GM12878 (cell line): ENCODE measurements around the gene FAM171A1. TPM values are rescaled to one million over a fixed set of nuclear protein-coding genes. Genes with fewer than 3 reads are reported as not detected.

Experiments
- ATAC-seq: fragments of 200-7000 bp; cut with Tn5 transposase; 3 replicates; pipeline ENCODE4 v1.9.1; 2020; ENCODE audit warnings: mild to moderate bottlenecking, moderate library complexity
- BruUV-seq: library from RNA; stranded (reverse); fragments of 400-500 nt; replicated peaks from 2 replicates; lab custom pipeline; 2021; lab: Mats Ljungman, UMichigan
- CTCF ChIA-PET: fragments of 300-600 bp; sonication (Branson Sonifier 250); formaldehyde crosslinking; extraction: SDS; loops from one replicate; lab custom pipeline; 2021; ENCODE audit warnings: inconsistent platforms; lab: Yijun Ruan, JAX
- POLR2A ChIA-PET: fragments of 350-600 bp; formaldehyde crosslinking; extraction: SDS; loops from one replicate; lab custom pipeline; 2021; ENCODE audit warnings: inconsistent platforms; lab: Charles Lee
- RAD21 ChIA-PET: fragments of 300-600 bp; sonication (Branson Sonifier 250); formaldehyde crosslinking; loops from one replicate; lab custom pipeline; 2023; ENCODE audit warnings: antibody characterized with exemption; ENCODE audit not compliant: unreplicated experiment; lab: Charles Lee
- SMC1A ChIA-PET: fragments of 300-600 bp; sonication (Branson Sonifier 250); formaldehyde crosslinking; loops from one replicate; lab custom pipeline; 2023; ENCODE audit not compliant: unreplicated experiment, uncharacterized antibody; lab: Charles Lee
- DNase-seq: peaks from one replicate; pipeline ENCODE4 v3.0.0-alpha.2; 2011; ENCODE audit warnings: low read depth, low spot score
- FAIRE-seq: peaks from 3 replicates; lab custom pipeline; 2011; peaks lifted over from hg19 to GRCh38; lab: Jason Lieb, UNC
- H2AFZ ChIP-seq: 2 replicates; pipeline ENCODE4 v1.6.0; 2011; ENCODE audit warnings: low read depth, low read length, control low read depth; ENCODE audit not compliant: control insufficient read depth
- H3K27ac ChIP-seq: 2 replicates; pipeline ENCODE4 v1.5.1; 2011; ENCODE audit warnings: control low read depth; ENCODE audit not compliant: control insufficient read depth, insufficient read depth
- H3K27me3 ChIP-seq, 2 experiments: replicated peaks in 1 of 2; 2 replicates each; pipeline versions ENCODE4 v1.6.0 to v1.6.1; 2011; ENCODE audit warnings: low read length in 1 of 2; ENCODE audit not compliant: control insufficient read depth in 2 of 2, insufficient read depth in 2 of 2
- H3K36me3 ChIP-seq, 2 experiments: 2 replicates each; pipeline ENCODE4 v1.5.1; 2011; ENCODE audit warnings: low read length in 1 of 2; ENCODE audit not compliant: control insufficient read depth in 2 of 2, insufficient read depth in 2 of 2
- H3K4me1 ChIP-seq: 2 replicates; pipeline ENCODE4 v1.6.1; 2011; ENCODE audit warnings: mild to moderate bottlenecking, low read length, moderate library complexity, mixed read lengths; ENCODE audit not compliant: control insufficient read depth, insufficient read depth
- H3K4me2 ChIP-seq: 2 replicates; pipeline ENCODE4 v1.6.0; 2011; ENCODE audit warnings: control low read depth; ENCODE audit not compliant: control insufficient read depth, insufficient read depth
- H3K4me3 ChIP-seq: fragments of 200-600 bp; sonication (generic); 2 replicates; pipeline ENCODE4 v1.5.1; 2016
- H3K79me2 ChIP-seq: 2 replicates; pipeline ENCODE4 v1.6.0; 2011; ENCODE audit warnings: low read length; ENCODE audit not compliant: control insufficient read depth, insufficient read depth
- H3K9ac ChIP-seq: 2 replicates; pipeline ENCODE4 v1.8.0; 2011; ENCODE audit warnings: low read length, control low read depth, mixed read lengths; ENCODE audit not compliant: control insufficient read depth, insufficient read depth
- H3K9me3 ChIP-seq: replicated peaks from 3 replicates; pipeline ENCODE4 v1.5.1; 2011; ENCODE audit warnings: mild to moderate bottlenecking, low read length; ENCODE audit not compliant: control insufficient read depth, insufficient read depth
- H4K20me1 ChIP-seq: 2 replicates; pipeline ENCODE4 v1.6.0; 2011; ENCODE audit not compliant: control insufficient read depth, insufficient read depth
- FOXM1 ChIP-seq: IDR thresholded peaks from 2 replicates; pipeline ENCODE4 v1.6.1; 2012; ENCODE audit warnings: low read depth, mild to moderate bottlenecking, inconsistent platforms, low read length, moderate library complexity
- IKZF1 ChIP-seq: fragments of 450-650 bp; conservative IDR thresholded peaks from 2 replicates; pipeline ENCODE4 v1.6.1; 2017; ENCODE audit warnings: antibody characterized with exemption, mild to moderate bottlenecking
- RELA ChIP-seq: fragments of 450-650 bp; IDR thresholded peaks from 2 replicates; pipeline ENCODE4 v1.8.0; 2014; ENCODE audit warnings: borderline replicate concordance; ENCODE audit not compliant: partially characterized antibody
- SIX5 ChIP-seq: IDR thresholded peaks from 2 replicates; pipeline ENCODE4 v1.6.1; 2011; ENCODE audit warnings: mild to moderate bottlenecking, low read depth, low read length, moderate library complexity; ENCODE audit not compliant: severe bottlenecking
- SPI1 ChIP-seq: IDR thresholded peaks from 2 replicates; pipeline ENCODE4 v1.6.1; 2011; ENCODE audit warnings: low read depth, mild to moderate bottlenecking, low read length, moderate library complexity, borderline replicate concordance; ENCODE audit not compliant: insufficient read depth
- SUPT20H ChIP-seq: IDR thresholded peaks from 2 replicates; pipeline ENCODE4 v1.6.1; 2011; ENCODE audit warnings: low read depth, mild to moderate bottlenecking, low read length, moderate library complexity, borderline replicate concordance; ENCODE audit not compliant: control insufficient read depth
- ZNF687 ChIP-seq: fragments of 450-650 bp; IDR thresholded peaks from 2 replicates; pipeline ENCODE4 v1.6.1; 2017; ENCODE audit warnings: mild to moderate bottlenecking, moderate library complexity
- ZZZ3 ChIP-seq: IDR thresholded peaks from 2 replicates; pipeline ENCODE4 v1.6.1; 2011; ENCODE audit warnings: low read depth; ENCODE audit not compliant: control insufficient read depth, insufficient read length
- WGBS: methylation state at CpG from one replicate; pipeline ENCODE4 v1.1.6; 2016; ENCODE audit warnings: low lambda C conversion rate; ENCODE audit not compliant: insufficient replicate concordance, insufficient coverage; ENCODE audit errors: missing lambda C conversion rate; 5-methylcytosine and 5-hydroxymethylcytosine counted together
- in situ Hi-C: fragments of 300-500 bp; cut with MboI; formaldehyde crosslinking; loops from 9 replicates; pipeline ENCODE4 v1.14.3; 2018; ENCODE audit warnings: mixed read lengths
- intact Hi-C: fragments of 100-400 bp; cut with micrococcal nuclease; formaldehyde crosslinking; loops from one replicate; pipeline ENCODE4 v1.14.2; 2022; ENCODE audit not compliant: unreplicated experiment
- polyA plus RNA-seq, 11 experiments: library from polyadenylated mRNA; depleted of rRNA in 4 of 11; unstranded in 6 of 11; stranded (reverse) in 5 of 11; fragments of >200 nt; fragmentation: Nextera tagmentation in 4 of 11; fragmentation: Illumina TruSeq in 1 of 11; extraction: Ambion mirVana in 4 of 11; extraction: Trizol in 1 of 11; gene quantifications; 1 replicate in 1 of 11; 2 replicates in 10 of 11; pipeline versions ENCODE4 v1.2.1 to v1.2.3, GENCODE V29; 2011 to 2016; ENCODE audit warnings: inconsistent platforms in 2 of 11, missing spikeins in 2 of 11, low read depth in 1 of 11
- total RNA-seq, 4 experiments: library from RNA; depleted of rRNA in 3 of 4; stranded (reverse); fragments of >200 nt in 3 of 4; fragmentation: Illumina TruSeq in 1 of 4; extraction: Trizol in 1 of 4; gene quantifications; 2 replicates each; pipeline versions ENCODE4 v1.2.1 to v1.2.3, GENCODE V29; 2013 to 2021

FAM171A1 gene
- total and polyA plus RNA-seq, 10 of the 15 experiments (the other 5 are each of a cell fraction or from before 2014, with no cell fraction given): 0.05 to 0.28 (median 0.10) TPM; not detected in 1

GRCh38 chr10:15341502-15342128 lies 29.5 kb downstream of the FAM171A1 start:
- TF ChIP-seq RELA: no peak
- TF ChIP-seq SIX5: no peak
- TF ChIP-seq SPI1: no peak
- TF ChIP-seq, all 136 proteins: peak for 0
- no peak for FAIRE-seq
- 20% methylated on average over 7 of the region's 7 CpGs for WGBS

GRCh38 chr10:15339892-15340291 lies 31.2 kb downstream of the FAM171A1 start:
- SMC1A ChIA-PET: no interaction called here
- DNase-seq (no peak), FAIRE-seq (no peak), ATAC-seq (no peak)
- POLR2A ChIA-PET: no interaction called here
- H3K79me2 ChIP-seq: no peaks in the 10 kb centered on the region
- no peaks in the 10 kb centered on the region for H3K36me3 ChIP-seq
- in situ Hi-C loops (no loop called here), intact Hi-C loops (no loop called here)
- no peak overlapping the region for H3K4me3 ChIP-seq
- H4K20me1 ChIP-seq: no peaks in the 10 kb centered on the region
- H3K4me1 ChIP-seq: no peaks in the 10 kb centered on the region
- H2AFZ ChIP-seq: no peak overlapping the region
- no peaks in the 10 kb centered on the region for H3K27me3 ChIP-seq
- RAD21 ChIA-PET: no interaction called here
- no TSS peak for BruUV-seq
- H3K9me3 ChIP-seq: no peaks in the 10 kb centered on the region
- H3K9ac ChIP-seq: no peak overlapping the region
- H3K4me2 ChIP-seq: no peak overlapping the region
- CTCF ChIA-PET: no interaction called here
- H3K27ac ChIP-seq: no peak overlapping the region
- WGBS: 45% methylated on average over 2 of the region's 2 CpGs
- TF ChIP-seq SUPT20H (no peak), IKZF1 (no peak), ZNF687 (no peak), ZZZ3 (no peak), FOXM1 (no peak)

More at GRCh38 chr10:15341502-15342128, 29.5 kb downstream of the FAM171A1 start:
- in situ Hi-C loops (no loop called here), intact Hi-C loops (no loop called here)
- ChIA-PET RAD21 (no interaction called here), SMC1A (no interaction called here), CTCF (no interaction called here), POLR2A (no interaction called here)
- no peaks in the 10 kb centered on the region for H3K9me3 ChIP-seq
- H3K27ac ChIP-seq: no peak overlapping the region
- H2AFZ ChIP-seq: no peak overlapping the region
- no peaks in the 10 kb centered on the region for H4K20me1 ChIP-seq
- H3K4me3 ChIP-seq: no peak overlapping the region
- H3K4me2 ChIP-seq: no peak overlapping the region
- ATAC-seq: no peak
- H3K27me3 ChIP-seq: no peaks in the 10 kb centered on the region; a peak in 1 of 4 replicates
- no peaks in the 10 kb centered on the region for H3K4me1 ChIP-seq
- BruUV-seq: no TSS peak
- no peaks in the 10 kb centered on the region for H3K79me2 ChIP-seq
- no peak for DNase-seq
- H3K36me3 ChIP-seq: no peaks in the 10 kb centered on the region
- no peak overlapping the region for H3K9ac ChIP-seq
